AG04449 (cell line): ENCODE measurements around the gene LRIG2.
"Not testable (repeated sequence)": the region's sequence is repeated elsewhere in the genome, so short reads cannot be mapped to it uniquely, and the experiment has no call there.

Experiments
- CTCF ChIA-PET: fragments of 350-600 bp; formaldehyde crosslinking; extraction: SDS; loops from one replicate; lab custom pipeline; 2021; ENCODE audit warnings: antibody characterized with exemption; lab: Yijun Ruan, JAX
- POLR2A ChIA-PET: fragments of 400-600, 350-600 bp; formaldehyde crosslinking; extraction: SDS; loops from one replicate; lab custom pipeline; 2020; ENCODE audit warnings: antibody characterized with exemption, inconsistent platforms; lab: Yijun Ruan, JAX
- DNase-seq: peaks from one replicate; pipeline ENCODE4 v3.0.0-alpha.2; 2010; ENCODE audit warnings: low read depth, low spot score
- H3K4me3 ChIP-seq: 2 replicates; pipeline ENCODE4 v1.5.1; 2011; ENCODE audit warnings: low read depth, mild to moderate bottlenecking, control low read depth, low read length
- CTCF ChIP-seq: IDR thresholded peaks from one replicate; pipeline ENCODE4 v1.5.1; 2011; ENCODE audit warnings: mild to moderate bottlenecking, moderate library complexity, low read length, control low read depth, inconsistent platforms; ENCODE audit not compliant: insufficient read depth; ENCODE audit errors: missing control alignments

The LRIG2 gene

DNA sequence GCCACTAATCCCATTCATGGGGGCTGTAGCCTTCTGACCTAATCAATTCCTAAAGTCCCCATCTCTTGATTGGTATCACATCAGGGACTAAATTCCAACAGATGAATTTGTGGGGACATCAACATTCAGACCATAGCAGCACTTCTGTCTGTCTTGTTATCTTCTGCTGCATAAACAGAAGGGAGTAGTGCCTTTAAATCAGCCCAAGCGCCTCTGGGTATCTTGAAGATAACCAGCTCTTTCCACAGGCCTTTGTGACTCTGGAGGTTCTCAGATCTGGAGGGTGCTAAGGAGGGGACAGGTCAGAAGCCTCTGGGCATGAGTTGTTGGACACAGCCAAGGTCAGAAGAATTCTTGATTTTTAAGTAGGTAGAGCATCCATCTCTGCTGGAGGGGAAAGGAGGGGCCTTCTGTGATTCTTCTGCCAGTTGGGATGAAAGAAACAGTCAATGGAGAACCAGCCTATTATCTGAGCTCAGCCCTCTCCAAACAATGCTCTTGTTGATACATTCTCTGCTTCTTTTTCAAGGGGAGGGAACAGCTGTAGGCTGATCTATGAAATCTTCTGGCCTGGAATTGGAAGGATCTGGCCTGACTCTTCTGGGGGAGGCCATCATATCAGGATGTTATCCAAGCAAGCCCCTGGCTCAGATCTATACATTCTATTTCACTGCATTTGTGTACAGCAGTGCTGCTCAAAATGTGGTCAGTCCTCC lies 31.3 kb upstream of the LRIG2 start:
- H3K4me3 ChIP-seq: no peak overlapping the region
- DNase-seq: no peak
- CTCF ChIA-PET: interaction anchor here (0.6 to 5.6 kb wide), 29 partner anchors 9 to 334 kb away, joined by 3 to 111 read pairs (median 5); partner anchors contain the start of genes LRIG2, PPM1J and SLC16A1
- POLR2A ChIA-PET: interaction anchor here (1.1 to 2.0 kb wide), 3 partner anchors 18 to 162 kb away, joined by 3 to 11 read pairs (median 3); partner anchors contain the start of gene SLC16A1
- no peak for TF ChIP-seq CTCF

- CTCF ChIA-PET: interaction anchor here (0.6 to 5.6 kb wide), 31 partner anchors 9 to 334 kb away, joined by 3 to 111 read pairs (median 4); partner anchors contain the start of genes LRIG2, PPM1J and SLC16A1
- POLR2A ChIA-PET: interaction anchor here (1.1 to 2.0 kb wide), 2 partner anchors 86 to 163 kb away, joined by 3 to 11 read pairs; partner anchors contain the start of gene SLC16A1
- TF ChIP-seq CTCF: peak; percentile 57
- H3K4me3 ChIP-seq: no peak overlapping the region; the same call in 1 of the 2 replicates
- peak; percentile 69 for DNase-seq
These were observed 30.5 kb upstream of the LRIG2 start for GRCh38 chr1:113042285-113043143.

GRCh38 chr1:113043144-113043488 lies 29.9 kb upstream of the LRIG2 start:
- DNase-seq, H3K4me3 ChIP-seq: not testable (repeated sequence)
- CTCF ChIA-PET: interaction anchor here (0.8 to 5.6 kb wide), 19 partner anchors 8 to 335 kb away, joined by 3 to 111 read pairs (median 6); partner anchors contain the start of genes LRIG2 and PPM1J
- POLR2A ChIA-PET: interaction anchor here (1.1 to 2.0 kb wide), 2 partner anchors 87 to 163 kb away, joined by 3 to 11 read pairs; partner anchors contain the start of gene SLC16A1

DNA sequence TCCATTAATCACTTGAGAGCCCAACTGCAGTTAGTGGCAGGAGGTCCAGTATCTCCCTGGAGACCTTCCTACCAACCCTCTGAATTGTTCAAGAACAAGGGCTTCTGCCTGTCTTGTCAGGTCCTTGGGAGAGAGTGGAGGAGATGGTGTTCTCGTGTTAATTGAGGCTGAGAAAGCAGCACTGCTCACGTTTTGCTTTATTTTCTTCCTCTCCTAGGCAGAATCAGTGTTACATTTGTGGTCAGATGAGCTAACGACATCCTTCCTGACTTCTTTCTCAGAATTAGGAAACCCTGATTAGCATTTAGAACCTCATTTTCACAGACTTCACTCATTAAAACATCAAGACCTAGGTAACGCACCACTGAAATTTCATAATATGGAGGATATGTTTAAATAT lies 26.4 kb upstream of the LRIG2 start:
- DNase-seq: no peak
- CTCF ChIA-PET: interaction anchor here (0.9 to 2.3 kb wide), 6 partner anchors 24 to 330 kb away, joined by 3 to 11 read pairs (median 4); partner anchors contain the start of gene LRIG2
- no peak overlapping the region for H3K4me3 ChIP-seq
- no peak for TF ChIP-seq CTCF
- POLR2A ChIA-PET: no interaction called here

GRCh38 chr1:113048064-113048463 lies 24.9 kb upstream of the LRIG2 start:
- CTCF ChIA-PET: interaction anchor here (1.2 to 2.8 kb wide), 4 partner anchors 25 to 332 kb away, joined by 3 to 13 read pairs (median 6); partner anchors contain the start of gene LRIG2
- H3K4me3 ChIP-seq: no peak overlapping the region
- TF ChIP-seq CTCF: no peak
- DNase-seq: no peak
- POLR2A ChIA-PET: no interaction called here

DNA sequence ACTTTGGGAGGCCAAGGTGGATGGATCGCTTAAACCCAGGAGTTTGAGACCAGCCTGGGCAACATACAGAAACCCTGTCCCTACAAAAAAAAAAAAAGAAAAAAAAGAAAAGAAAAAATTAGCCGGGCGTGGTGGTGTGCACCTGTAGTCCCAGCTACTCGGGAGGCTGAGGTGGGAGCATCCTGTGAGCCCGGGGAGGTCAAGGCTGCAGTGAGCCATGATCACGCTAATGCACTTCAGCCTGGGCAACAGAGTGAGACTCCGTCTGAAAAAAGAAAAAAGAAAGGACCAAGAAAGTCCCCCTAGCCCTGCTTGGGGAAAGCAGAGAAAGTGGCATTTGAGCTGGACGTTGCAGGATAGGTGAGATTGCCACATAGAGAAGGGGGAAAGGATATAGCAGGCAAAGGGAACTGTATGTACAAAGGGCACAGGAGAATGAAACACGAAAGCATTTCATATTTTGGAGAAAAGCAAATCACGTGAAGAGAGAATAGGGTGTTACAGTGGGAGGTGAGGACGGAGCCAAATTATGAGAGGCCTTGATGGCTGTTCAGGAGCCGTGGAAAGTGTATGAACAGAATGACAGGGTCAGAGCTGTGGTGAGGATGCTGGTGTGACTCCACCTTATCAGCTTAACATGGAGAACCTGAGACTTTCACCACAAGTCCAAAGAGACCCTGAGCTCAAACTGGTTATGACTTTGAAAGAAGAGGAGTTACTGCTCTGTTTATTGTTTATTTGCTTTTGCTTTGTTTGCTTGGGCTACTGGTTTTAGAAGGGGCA lies 19.5 kb upstream of the LRIG2 start:
- ChIA-PET POLR2A (no interaction called here), CTCF (interaction anchor here (1.0 to 10.6 kb wide), 4 partner anchors 8 to 337 kb away, joined by 3 to 155 read pairs (median 4); partner anchors contain the start of gene LRIG2)
- TF ChIP-seq CTCF: no peak
- no peak overlapping the region for H3K4me3 ChIP-seq
- no peak for DNase-seq
